ENCODE results near the gene RBM25. TPM values are rescaled to one million over a fixed set of nuclear protein-coding genes. Genes with fewer than 3 reads are reported as not detected.

RBM25 gene
- total and polyA plus RNA-seq, 4 donors, result 8.4 to 26.2 (median 22.2) TPM

DNA sequence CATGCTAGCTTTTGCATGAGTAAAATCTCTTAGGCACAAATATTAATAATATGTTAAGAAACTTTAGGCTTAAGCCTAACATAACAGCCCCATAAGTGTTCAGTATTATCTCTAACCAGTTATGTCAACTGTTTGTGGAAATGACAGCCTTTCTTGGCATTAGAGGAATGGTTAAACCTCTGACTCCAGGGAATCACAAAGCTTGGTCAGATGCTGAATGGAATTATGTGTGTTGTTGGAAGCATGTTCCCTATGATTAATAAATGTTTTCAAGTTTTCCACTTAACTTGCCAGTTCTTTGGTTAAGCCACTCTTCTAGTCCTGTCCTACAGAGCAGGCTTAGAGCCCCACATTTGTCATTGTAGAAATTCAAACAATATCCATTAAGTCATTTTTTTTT, 94.9 kb downstream of the RBM25 start:
- no peaks in the 10 kb centered on the region for H3K9me3 ChIP-seq (ENCODE audit: control insufficient read depth in 4 of 4, low read length in 3 of 4)
- no peak overlapping the region for H3K4me3 ChIP-seq (ENCODE audit: low read depth in 1 of 3, low read length in 3 of 3)
- no peak overlapping the region for H3K9ac ChIP-seq (ENCODE audit: low read depth in 1 of 2, low read length in 2 of 2)
- H3K27me3 ChIP-seq (ENCODE audit: control insufficient read depth in 4 of 4, insufficient read depth in 4 of 4, low read length in 3 of 4), result no peaks in the 10 kb centered on the region
- H3K36me3 ChIP-seq (ENCODE audit: control insufficient read depth in 4 of 4, insufficient read depth in 3 of 4, low read depth in 1 of 4, low read length in 3 of 4), result peaks cover 2 to 16% (median 7%) of the 10 kb centered on the region in 4 donors
- H3K27ac ChIP-seq (ENCODE audit: low read depth in 1 of 2, low read length in 2 of 2), result no peak overlapping the region
- no peak for DNase-seq (ENCODE audit: low spot score)
- H3K4me1 ChIP-seq (ENCODE audit: control insufficient read depth in 4 of 4, insufficient read depth in 4 of 4, low read length in 3 of 4), result no peaks in the 10 kb centered on the region
- TF ChIP-seq HNF4A (conservative IDR thresholded peaks at IDR 0.05) (no peak), NR2F2 (IDR thresholded peaks at IDR 0.05) (no peak), RXRA (IDR thresholded peaks at IDR 0.05) (no peak), JUND (IDR thresholded peaks at IDR 0.05) (no peak), TAF1 (conservative IDR thresholded peaks at IDR 0.05) (no peak), EGR1 (IDR thresholded peaks at IDR 0.05; ENCODE audit: low read depth in 2 of 2) (no peak), HNF4G (IDR thresholded peaks at IDR 0.05) (no peak), YY1 (IDR thresholded peaks at IDR 0.05) (no peak), RAD21 (IDR thresholded peaks at IDR 0.05) (no peak), FOXA2 (IDR thresholded peaks at IDR 0.05) (no peak), FOXA1 (IDR thresholded peaks at IDR 0.05) (no peak), SP1 (IDR thresholded peaks at IDR 0.05) (no peak), GABPA (IDR thresholded peaks at IDR 0.05 in 1 of 2, conservative IDR thresholded peaks at IDR 0.05 in 1 of 2) (no peak)
- TF ChIP-seq, protein P1, sequence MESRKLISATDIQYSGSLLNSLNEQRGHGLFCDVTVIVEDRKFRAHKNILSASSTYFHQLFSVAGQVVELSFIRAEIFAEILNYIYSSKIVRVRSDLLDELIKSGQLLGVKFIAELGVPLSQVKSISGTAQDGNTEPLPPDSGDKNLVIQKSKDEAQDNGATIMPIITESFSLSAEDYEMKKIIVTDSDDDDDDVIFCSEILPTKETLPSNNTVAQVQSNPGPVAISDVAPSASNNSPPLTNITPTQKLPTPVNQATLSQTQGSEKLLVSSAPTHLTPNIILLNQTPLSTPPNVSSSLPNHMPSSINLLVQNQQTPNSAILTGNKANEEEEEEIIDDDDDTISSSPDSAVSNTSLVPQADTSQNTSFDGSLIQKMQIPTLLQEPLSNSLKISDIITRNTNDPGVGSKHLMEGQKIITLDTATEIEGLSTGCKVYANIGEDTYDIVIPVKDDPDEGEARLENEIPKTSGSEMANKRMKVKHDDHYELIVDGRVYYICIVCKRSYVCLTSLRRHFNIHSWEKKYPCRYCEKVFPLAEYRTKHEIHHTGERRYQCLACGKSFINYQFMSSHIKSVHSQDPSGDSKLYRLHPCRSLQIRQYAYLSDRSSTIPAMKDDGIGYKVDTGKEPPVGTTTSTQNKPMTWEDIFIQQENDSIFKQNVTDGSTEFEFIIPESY (IDR thresholded peaks at IDR 0.05), result no peak
- TF ChIP-seq, protein P2, sequence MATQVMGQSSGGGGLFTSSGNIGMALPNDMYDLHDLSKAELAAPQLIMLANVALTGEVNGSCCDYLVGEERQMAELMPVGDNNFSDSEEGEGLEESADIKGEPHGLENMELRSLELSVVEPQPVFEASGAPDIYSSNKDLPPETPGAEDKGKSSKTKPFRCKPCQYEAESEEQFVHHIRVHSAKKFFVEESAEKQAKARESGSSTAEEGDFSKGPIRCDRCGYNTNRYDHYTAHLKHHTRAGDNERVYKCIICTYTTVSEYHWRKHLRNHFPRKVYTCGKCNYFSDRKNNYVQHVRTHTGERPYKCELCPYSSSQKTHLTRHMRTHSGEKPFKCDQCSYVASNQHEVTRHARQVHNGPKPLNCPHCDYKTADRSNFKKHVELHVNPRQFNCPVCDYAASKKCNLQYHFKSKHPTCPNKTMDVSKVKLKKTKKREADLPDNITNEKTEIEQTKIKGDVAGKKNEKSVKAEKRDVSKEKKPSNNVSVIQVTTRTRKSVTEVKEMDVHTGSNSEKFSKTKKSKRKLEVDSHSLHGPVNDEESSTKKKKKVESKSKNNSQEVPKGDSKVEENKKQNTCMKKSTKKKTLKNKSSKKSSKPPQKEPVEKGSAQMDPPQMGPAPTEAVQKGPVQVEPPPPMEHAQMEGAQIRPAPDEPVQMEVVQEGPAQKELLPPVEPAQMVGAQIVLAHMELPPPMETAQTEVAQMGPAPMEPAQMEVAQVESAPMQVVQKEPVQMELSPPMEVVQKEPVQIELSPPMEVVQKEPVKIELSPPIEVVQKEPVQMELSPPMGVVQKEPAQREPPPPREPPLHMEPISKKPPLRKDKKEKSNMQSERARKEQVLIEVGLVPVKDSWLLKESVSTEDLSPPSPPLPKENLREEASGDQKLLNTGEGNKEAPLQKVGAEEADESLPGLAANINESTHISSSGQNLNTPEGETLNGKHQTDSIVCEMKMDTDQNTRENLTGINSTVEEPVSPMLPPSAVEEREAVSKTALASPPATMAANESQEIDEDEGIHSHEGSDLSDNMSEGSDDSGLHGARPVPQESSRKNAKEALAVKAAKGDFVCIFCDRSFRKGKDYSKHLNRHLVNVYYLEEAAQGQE (IDR thresholded peaks at IDR 0.05), result no peak
- TF ChIP-seq, protein P3, sequence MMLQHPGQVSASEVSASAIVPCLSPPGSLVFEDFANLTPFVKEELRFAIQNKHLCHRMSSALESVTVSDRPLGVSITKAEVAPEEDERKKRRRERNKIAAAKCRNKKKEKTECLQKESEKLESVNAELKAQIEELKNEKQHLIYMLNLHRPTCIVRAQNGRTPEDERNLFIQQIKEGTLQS (IDR thresholded peaks at IDR 0.05), result no peak
- TF ChIP-seq, protein P4, sequence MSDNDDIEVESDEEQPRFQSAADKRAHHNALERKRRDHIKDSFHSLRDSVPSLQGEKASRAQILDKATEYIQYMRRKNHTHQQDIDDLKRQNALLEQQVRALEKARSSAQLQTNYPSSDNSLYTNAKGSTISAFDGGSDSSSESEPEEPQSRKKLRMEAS (IDR thresholded peaks at IDR 0.05), result no peak
- TF ChIP-seq, protein P5, sequence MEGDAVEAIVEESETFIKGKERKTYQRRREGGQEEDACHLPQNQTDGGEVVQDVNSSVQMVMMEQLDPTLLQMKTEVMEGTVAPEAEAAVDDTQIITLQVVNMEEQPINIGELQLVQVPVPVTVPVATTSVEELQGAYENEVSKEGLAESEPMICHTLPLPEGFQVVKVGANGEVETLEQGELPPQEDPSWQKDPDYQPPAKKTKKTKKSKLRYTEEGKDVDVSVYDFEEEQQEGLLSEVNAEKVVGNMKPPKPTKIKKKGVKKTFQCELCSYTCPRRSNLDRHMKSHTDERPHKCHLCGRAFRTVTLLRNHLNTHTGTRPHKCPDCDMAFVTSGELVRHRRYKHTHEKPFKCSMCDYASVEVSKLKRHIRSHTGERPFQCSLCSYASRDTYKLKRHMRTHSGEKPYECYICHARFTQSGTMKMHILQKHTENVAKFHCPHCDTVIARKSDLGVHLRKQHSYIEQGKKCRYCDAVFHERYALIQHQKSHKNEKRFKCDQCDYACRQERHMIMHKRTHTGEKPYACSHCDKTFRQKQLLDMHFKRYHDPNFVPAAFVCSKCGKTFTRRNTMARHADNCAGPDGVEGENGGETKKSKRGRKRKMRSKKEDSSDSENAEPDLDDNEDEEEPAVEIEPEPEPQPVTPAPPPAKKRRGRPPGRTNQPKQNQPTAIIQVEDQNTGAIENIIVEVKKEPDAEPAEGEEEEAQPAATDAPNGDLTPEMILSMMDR (IDR thresholded peaks at IDR 0.05; ENCODE audit: low read depth, low read length, missing input control), result no peak
